ENCODE results near the gene CENPL. TPM values are rescaled to one million over a fixed set of nuclear protein-coding genes. Genes with fewer than 3 reads are reported as not detected.

Gene CENPL
- total and polyA plus RNA-seq, 9 of the 15 experiments (the other 6 are each of a cell fraction or from before 2014, with no cell fraction given) = 33.0 to 52.7 (median 39.7) TPM

GRCh38 chr1:173868266-173869020 is 43.8 kb upstream of the CENPL start, which contains the start of gene ZBTB37 (continued):
- TF ChIP-seq, protein P1, sequence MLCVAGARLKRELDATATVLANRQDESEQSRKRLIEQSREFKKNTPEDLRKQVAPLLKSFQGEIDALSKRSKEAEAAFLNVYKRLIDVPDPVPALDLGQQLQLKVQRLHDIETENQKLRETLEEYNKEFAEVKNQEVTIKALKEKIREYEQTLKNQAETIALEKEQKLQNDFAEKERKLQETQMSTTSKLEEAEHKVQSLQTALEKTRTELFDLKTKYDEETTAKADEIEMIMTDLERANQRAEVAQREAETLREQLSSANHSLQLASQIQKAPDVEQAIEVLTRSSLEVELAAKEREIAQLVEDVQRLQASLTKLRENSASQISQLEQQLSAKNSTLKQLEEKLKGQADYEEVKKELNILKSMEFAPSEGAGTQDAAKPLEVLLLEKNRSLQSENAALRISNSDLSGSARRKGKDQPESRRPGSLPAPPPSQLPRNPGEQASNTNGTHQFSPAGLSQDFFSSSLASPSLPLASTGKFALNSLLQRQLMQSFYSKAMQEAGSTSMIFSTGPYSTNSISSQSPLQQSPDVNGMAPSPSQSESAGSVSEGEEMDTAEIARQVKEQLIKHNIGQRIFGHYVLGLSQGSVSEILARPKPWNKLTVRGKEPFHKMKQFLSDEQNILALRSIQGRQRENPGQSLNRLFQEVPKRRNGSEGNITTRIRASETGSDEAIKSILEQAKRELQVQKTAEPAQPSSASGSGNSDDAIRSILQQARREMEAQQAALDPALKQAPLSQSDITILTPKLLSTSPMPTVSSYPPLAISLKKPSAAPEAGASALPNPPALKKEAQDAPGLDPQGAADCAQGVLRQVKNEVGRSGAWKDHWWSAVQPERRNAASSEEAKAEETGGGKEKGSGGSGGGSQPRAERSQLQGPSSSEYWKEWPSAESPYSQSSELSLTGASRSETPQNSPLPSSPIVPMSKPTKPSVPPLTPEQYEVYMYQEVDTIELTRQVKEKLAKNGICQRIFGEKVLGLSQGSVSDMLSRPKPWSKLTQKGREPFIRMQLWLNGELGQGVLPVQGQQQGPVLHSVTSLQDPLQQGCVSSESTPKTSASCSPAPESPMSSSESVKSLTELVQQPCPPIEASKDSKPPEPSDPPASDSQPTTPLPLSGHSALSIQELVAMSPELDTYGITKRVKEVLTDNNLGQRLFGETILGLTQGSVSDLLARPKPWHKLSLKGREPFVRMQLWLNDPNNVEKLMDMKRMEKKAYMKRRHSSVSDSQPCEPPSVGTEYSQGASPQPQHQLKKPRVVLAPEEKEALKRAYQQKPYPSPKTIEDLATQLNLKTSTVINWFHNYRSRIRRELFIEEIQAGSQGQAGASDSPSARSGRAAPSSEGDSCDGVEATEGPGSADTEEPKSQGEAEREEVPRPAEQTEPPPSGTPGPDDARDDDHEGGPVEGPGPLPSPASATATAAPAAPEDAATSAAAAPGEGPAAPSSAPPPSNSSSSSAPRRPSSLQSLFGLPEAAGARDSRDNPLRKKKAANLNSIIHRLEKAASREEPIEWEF (CRISPR knock-in tag; IDR thresholded peaks at IDR 0.05) = no peak
- TF ChIP-seq ZNF445 (CRISPR knock-in tag; IDR thresholded peaks at IDR 0.05; ENCODE audit: low read depth) = no peak
- no peak for TF ChIP-seq CEBPZ (IDR thresholded peaks at IDR 0.05; ENCODE audit: borderline replicate concordance, low read depth, low read length)
- peak; percentile 48 for TF ChIP-seq RBFOX2 (IDR thresholded peaks at IDR 0.05; ENCODE audit: low read depth, low read length)
- TF ChIP-seq SIX5 (IDR thresholded peaks at IDR 0.05; ENCODE audit: borderline replicate concordance in 1 of 2, insufficient read depth in 1 of 2, low read depth in 1 of 2, low read length in 2 of 2) = no peak
- TF ChIP-seq MCM7 (IDR thresholded peaks at IDR 0.05) = no peak
- TF ChIP-seq CEBPB (tag; IDR thresholded peaks at IDR 0.05) = no peak
- TF ChIP-seq NFXL1 (CRISPR knock-in tag; IDR thresholded peaks at IDR 0.05) = no peak
